Measurements from ENCODE around the gene AP3S2. TPM values are rescaled to one million over a fixed set of nuclear protein-coding genes. Genes with fewer than 3 reads are reported as not detected.

The AP3S2 gene
- total RNA-seq, 2 experiments from 2014 or later, result 16.0 to 16.7 TPM

GRCh38 chr15:89806559-89807550 is 86.9 kb downstream of the AP3S2 start:
- ChIA-PET POLR2A (no interaction called here), CTCF (no interaction called here)

GRCh38 chr15:89806210-89806558 is 87.6 kb downstream of the AP3S2 start:
- ChIA-PET CTCF (no interaction called here), POLR2A (no interaction called here)

GRCh38 chr15:89805241-89806209 is 88.3 kb downstream of the AP3S2 start:
- ChIA-PET POLR2A (no interaction called here), CTCF (no interaction called here)

GRCh38 chr15:89803941-89804800 is 89.6 kb downstream of the AP3S2 start:
- POLR2A ChIA-PET, result no interaction called here
- CTCF ChIA-PET, result no interaction called here

GRCh38 chr15:89802986-89803824 is 90.6 kb downstream of the AP3S2 start:
- CTCF ChIA-PET, result no interaction called here
- POLR2A ChIA-PET, result no interaction called here

- ChIA-PET POLR2A (no interaction called here), CTCF (no interaction called here)
These were observed 91.4 kb downstream of the AP3S2 start for GRCh38 chr15:89802231-89802928.

- CTCF ChIA-PET, result no interaction called here
- POLR2A ChIA-PET, result no interaction called here
These were observed 92.2 kb downstream of the AP3S2 start for GRCh38 chr15:89801471-89802195.

- POLR2A ChIA-PET, result no interaction called here
- CTCF ChIA-PET, result no interaction called here
These were observed 93.8 kb downstream of the AP3S2 start for GRCh38 chr15:89799918-89800498.

- CTCF ChIA-PET, result no interaction called here
- POLR2A ChIA-PET, result no interaction called here
These were observed 94.5 kb downstream of the AP3S2 start for GRCh38 chr15:89799011-89799911.

- ChIA-PET CTCF (no interaction called here), POLR2A (no interaction called here)
These were observed 96.1 kb downstream of the AP3S2 start for GRCh38 chr15:89797678-89798201.

GRCh38 chr15:89795996-89796395 is 97.8 kb downstream of the AP3S2 start:
- ChIA-PET POLR2A (no interaction called here), CTCF (no interaction called here)

- POLR2A ChIA-PET, result no interaction called here
- CTCF ChIA-PET, result no interaction called here
These were observed 99.1 kb downstream of the AP3S2 start for GRCh38 chr15:89794627-89795241.

- CTCF ChIA-PET, result no interaction called here
These were observed 101.5 kb downstream of the AP3S2 start for GRCh38 chr15:89792106-89792805.

GRCh38 chr15:89790661-89791060 is 103.1 kb downstream of the AP3S2 start:
- CTCF ChIA-PET, result interaction anchor here (1.7 kb wide), 1 partner anchor 17 kb away, joined by 3 read pairs; no protein-coding TSS in a partner anchor
- POLR2A ChIA-PET, result no interaction called here

More at GRCh38 chr15:89792106-89792805, 101.5 kb downstream of the AP3S2 start:
- POLR2A ChIA-PET, result no interaction called here

GRCh38 chr15:89790206-89790605 is 103.6 kb downstream of the AP3S2 start:
- POLR2A ChIA-PET, result no interaction called here
- CTCF ChIA-PET, result interaction anchor here (1.7 kb wide), 1 partner anchor 16 kb away, joined by 3 read pairs; no protein-coding TSS in a partner anchor
